ENCODE results near the gene OR52W1.

The OR52W1 gene

GRCh38 chr11:6206456-6207180, 7.6 kb downstream of the OR52W1 start:
- TF ChIP-seq, protein P1, sequence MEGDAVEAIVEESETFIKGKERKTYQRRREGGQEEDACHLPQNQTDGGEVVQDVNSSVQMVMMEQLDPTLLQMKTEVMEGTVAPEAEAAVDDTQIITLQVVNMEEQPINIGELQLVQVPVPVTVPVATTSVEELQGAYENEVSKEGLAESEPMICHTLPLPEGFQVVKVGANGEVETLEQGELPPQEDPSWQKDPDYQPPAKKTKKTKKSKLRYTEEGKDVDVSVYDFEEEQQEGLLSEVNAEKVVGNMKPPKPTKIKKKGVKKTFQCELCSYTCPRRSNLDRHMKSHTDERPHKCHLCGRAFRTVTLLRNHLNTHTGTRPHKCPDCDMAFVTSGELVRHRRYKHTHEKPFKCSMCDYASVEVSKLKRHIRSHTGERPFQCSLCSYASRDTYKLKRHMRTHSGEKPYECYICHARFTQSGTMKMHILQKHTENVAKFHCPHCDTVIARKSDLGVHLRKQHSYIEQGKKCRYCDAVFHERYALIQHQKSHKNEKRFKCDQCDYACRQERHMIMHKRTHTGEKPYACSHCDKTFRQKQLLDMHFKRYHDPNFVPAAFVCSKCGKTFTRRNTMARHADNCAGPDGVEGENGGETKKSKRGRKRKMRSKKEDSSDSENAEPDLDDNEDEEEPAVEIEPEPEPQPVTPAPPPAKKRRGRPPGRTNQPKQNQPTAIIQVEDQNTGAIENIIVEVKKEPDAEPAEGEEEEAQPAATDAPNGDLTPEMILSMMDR (IDR thresholded peaks at IDR 0.05), result no peak
- peaks cover 19 to 75% (median 55%) of the 10 kb centered on the region in 3 donors for H3K36me3 ChIP-seq

DNA sequence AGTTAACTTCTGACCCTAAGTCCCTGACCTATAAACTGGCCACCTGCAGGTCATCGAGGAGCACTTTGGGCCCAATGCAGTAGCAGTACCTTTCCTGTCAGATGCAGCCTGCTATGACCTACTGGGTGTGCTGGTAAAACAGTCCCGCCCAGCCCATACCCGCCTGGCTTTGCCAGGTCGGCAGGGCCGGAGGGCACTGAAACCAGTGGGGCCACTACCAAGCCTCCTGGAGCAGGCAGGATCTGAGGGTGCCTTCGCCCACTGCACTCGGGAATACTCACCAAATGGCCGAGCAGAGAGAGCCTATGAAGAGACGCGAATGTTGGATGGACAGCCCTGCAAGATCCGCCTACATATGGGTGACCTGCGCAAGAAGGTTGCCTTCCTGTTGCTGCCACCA, 10.8 kb downstream of the OR52W1 start:
- intact Hi-C loops (cut with DNase I; ENCODE audit: low total_unique reads), result no loop called here
- Histone ChIP-seq H3K9me3 (no peaks in the 10 kb centered on the region), H3K4me3 (no peak overlapping the region), H3K27ac (no peak overlapping the region), H3K27me3 (no peaks in the 10 kb centered on the region), H3K4me1 (no peaks in the 10 kb centered on the region), H3K36me3 (peaks cover 33 to 96% (median 74%) of the 10 kb centered on the region in 3 donors)
- no peak for DNase-seq
- TF ChIP-seq, protein P1 (IDR thresholded peaks at IDR 0.05), result no peak

More at GRCh38 chr11:6206456-6207180, 7.6 kb downstream of the OR52W1 start:
- Histone ChIP-seq H3K4me3 (no peak overlapping the region), H3K27ac (no peak overlapping the region), H3K27me3 (no peaks in the 10 kb centered on the region), H3K9me3 (no peaks in the 10 kb centered on the region), H3K4me1 (no peaks in the 10 kb centered on the region)
- intact Hi-C loops (cut with DNase I; ENCODE audit: low total_unique reads), result no loop called here
- DNase-seq, result no peak

GRCh38 chr11:6210274-6210955, 11.4 kb downstream of the OR52W1 start:
- TF ChIP-seq, protein P1 (IDR thresholded peaks at IDR 0.05), result no peak
- no peaks in the 10 kb centered on the region for H3K9me3 ChIP-seq
- H3K36me3 ChIP-seq, result peaks cover 38 to 95% (median 70%) of the 10 kb centered on the region in 3 donors
- H3K27ac ChIP-seq, result no peak overlapping the region
- H3K27me3 ChIP-seq, result no peaks in the 10 kb centered on the region
- intact Hi-C loops (cut with DNase I; ENCODE audit: low total_unique reads), result no loop called here
- no peak for DNase-seq
- H3K4me3 ChIP-seq, result no peak overlapping the region
- H3K4me1 ChIP-seq, result no peaks in the 10 kb centered on the region

DNA sequence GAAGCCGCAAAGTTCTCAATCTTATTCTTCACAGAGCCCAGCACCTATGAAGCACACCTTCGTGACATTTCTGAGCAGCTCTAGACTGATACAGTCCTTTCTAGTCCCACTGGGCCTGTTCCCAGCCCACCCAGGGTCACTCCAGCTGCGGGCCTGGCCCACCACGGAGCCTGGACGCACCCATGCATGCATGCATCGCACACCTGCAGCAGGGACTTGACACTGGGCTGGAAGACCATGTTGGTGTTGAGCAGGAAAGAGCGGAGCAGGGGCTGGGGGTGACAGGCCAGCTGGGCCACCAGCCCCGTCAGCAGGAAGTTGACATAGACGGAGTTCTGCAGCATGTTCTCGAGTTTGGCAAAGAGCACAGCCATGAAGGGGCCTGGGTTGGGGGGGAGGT, 15.5 kb downstream of the OR52W1 start:
- peaks cover 68 to 96% (median 83%) of the 10 kb centered on the region in 3 donors for H3K36me3 ChIP-seq
- TF ChIP-seq, protein P1 (IDR thresholded peaks at IDR 0.05), result no peak
- intact Hi-C loops (cut with DNase I; ENCODE audit: low total_unique reads), result no loop called here

DNA sequence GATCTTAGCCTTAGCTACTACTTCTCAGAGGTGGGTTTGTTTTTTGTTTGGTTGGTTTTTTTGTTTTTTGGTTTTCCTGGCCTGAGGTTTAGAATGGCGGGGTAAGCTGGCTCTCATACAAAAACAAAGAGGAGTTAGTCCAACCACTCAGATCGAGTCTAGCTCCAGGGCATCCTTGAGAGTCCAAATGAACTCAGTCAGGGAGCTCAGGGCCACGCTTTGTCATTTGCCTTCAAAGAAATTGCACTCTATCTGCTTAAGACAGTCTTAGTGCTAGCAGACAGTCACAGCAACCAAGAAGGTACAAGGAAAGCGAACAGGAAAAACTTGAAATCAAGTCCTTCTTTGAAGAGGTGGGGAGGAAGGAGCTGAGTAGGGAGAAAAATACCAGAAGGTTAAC, 17.5 kb downstream of the OR52W1 start:
- Histone ChIP-seq H3K4me3 (no peak overlapping the region), H3K4me1 (no peaks in the 10 kb centered on the region), H3K27me3 (no peaks in the 10 kb centered on the region), H3K36me3 (peaks cover 64 to 96% (median 67%) of the 10 kb centered on the region in 3 donors), H3K9me3 (no peaks in the 10 kb centered on the region), H3K27ac (no peak overlapping the region)
- TF ChIP-seq, protein P1 (IDR thresholded peaks at IDR 0.05), result no peak
- no peak for DNase-seq
- intact Hi-C loops (cut with DNase I; ENCODE audit: low total_unique reads), result no loop called here

More for the DNA sequence above, 15.5 kb downstream of the OR52W1 start:
- Histone ChIP-seq H3K4me1 (no peaks in the 10 kb centered on the region), H3K27me3 (no peaks in the 10 kb centered on the region), H3K9me3 (no peaks in the 10 kb centered on the region), H3K4me3 (no peak overlapping the region), H3K27ac (no peak overlapping the region)
- DNase-seq, result no peak

Data from tibial artery (tissue), 4 donors.